Progenitor cell of endocrine pancreas (in vitro differentiated cells): Measurements from ENCODE around the gene UBB. TPM values are rescaled to one million over a fixed set of nuclear protein-coding genes. Genes with fewer than 3 reads are reported as not detected.
"Not testable (repeated sequence)": the region's sequence is repeated elsewhere in the genome, so short reads cannot be mapped to it uniquely, and the experiment has no call there.

ENCODE experiments used
- DNase-seq: peaks from one replicate; pipeline ENCODE4 v3.0.0; 2021; ENCODE audit warnings: low spot score; ENCODE audit not compliant: unreplicated experiment
- H3K27ac Mint-ChIP-seq: 2 replicates; pipeline ENCODE4 v1.8.0; 2021; ENCODE audit warnings: mild to moderate bottlenecking, moderate library complexity, mixed read lengths
- H3K27me3 Mint-ChIP-seq: 2 replicates; pipeline ENCODE4 v1.8.0; 2021; ENCODE audit warnings: mixed read lengths
- H3K36me3 Mint-ChIP-seq: 2 replicates; pipeline ENCODE4 v1.8.0; 2022; ENCODE audit warnings: mixed read lengths; ENCODE audit not compliant: insufficient read depth
- H3K4me1 Mint-ChIP-seq: 2 replicates; pipeline ENCODE4 v1.8.0; 2021; ENCODE audit warnings: low read depth, mixed read lengths
- H3K4me3 Mint-ChIP-seq: 2 replicates; pipeline ENCODE4 v1.8.0; 2021; ENCODE audit warnings: low read depth, mild to moderate bottlenecking, moderate library complexity, mixed read lengths
- H3K9me3 Mint-ChIP-seq: 2 replicates; pipeline ENCODE4 v1.8.0; 2021; ENCODE audit warnings: low read depth, mixed read lengths
- CTCF ChIP-seq: fragments of 200-600 bp; sonication (generic); IDR thresholded peaks from one replicate; pipeline ENCODE4 v1.5.0; 2021; ENCODE audit warnings: antibody characterized with exemption, mild to moderate bottlenecking; ENCODE audit not compliant: unreplicated experiment
- total RNA-seq: library from RNA; stranded (reverse); gene quantifications from 2 replicates; pipeline ENCODE4 v1.2.1, GENCODE V29; 2021

The UBB gene
- total RNA-seq, 1 donor from 2014 or later: 1,477 TPM

- TF ChIP-seq CTCF: no peak
- no peaks in the 10 kb centered on the region for H3K9me3 Mint-ChIP-seq
- H3K4me3 Mint-ChIP-seq: no peak overlapping the region
- H3K36me3 Mint-ChIP-seq: no peaks in the 10 kb centered on the region
- no peaks in the 10 kb centered on the region for H3K27me3 Mint-ChIP-seq
- peak overlapping the region; percentile 86 for H3K27ac Mint-ChIP-seq
- no peak for DNase-seq
- peaks cover 29% of the 10 kb centered on the region for H3K4me1 Mint-ChIP-seq
Observed at GRCh38 chr17:16398270-16399267, 17.7 kb downstream of the UBB start.

GRCh38 chr17:16403847-16404246 lies 23.0 kb downstream of the UBB start:
- peaks cover 13% of the 10 kb centered on the region for H3K4me1 Mint-ChIP-seq
- DNase-seq, H3K36me3 Mint-ChIP-seq, H3K27ac Mint-ChIP-seq, H3K4me3 Mint-ChIP-seq, H3K9me3 Mint-ChIP-seq, H3K27me3 Mint-ChIP-seq: not testable (repeated sequence)

GRCh38 chr17:16406742-16407674 lies 26.1 kb downstream of the UBB start:
- Mint-ChIP-seq H3K27me3 (peaks cover 5% of the 10 kb centered on the region), H3K4me3 (peak overlapping the region; percentile 69), H3K36me3 (no peaks in the 10 kb centered on the region), H3K4me1 (no peaks in the 10 kb centered on the region), H3K27ac (no peak overlapping the region), H3K9me3 (no peaks in the 10 kb centered on the region)
- peak; percentile 53 for DNase-seq
- TF ChIP-seq CTCF: peak; percentile 22

- no peak for DNase-seq
- Mint-ChIP-seq H3K4me3 (peak overlapping the region; percentile 8), H3K27me3 (peaks cover 6% of the 10 kb centered on the region), H3K4me1 (no peaks in the 10 kb centered on the region), H3K36me3 (no peaks in the 10 kb centered on the region), H3K9me3 (no peaks in the 10 kb centered on the region), H3K27ac (no peak overlapping the region)
- no peak for TF ChIP-seq CTCF
Observed at GRCh38 chr17:16407911-16408588, 27.2 kb downstream of the UBB start.

- Mint-ChIP-seq H3K27me3 (peaks cover 8% of the 10 kb centered on the region), H3K4me3 (no peak within 1 kb of the TSS), H3K36me3 (no peaks in the 10 kb centered on the region), H3K4me1 (no peaks in the 10 kb centered on the region), H3K27ac (peak within 1 kb of the TSS; percentile 81), H3K9me3 (no peaks in the 10 kb centered on the region)
- TF ChIP-seq CTCF: peak; percentile 44
- DNase-seq: no peak
Observed at GRCh38 chr17:16415031-16415924, 34.4 kb downstream of the UBB start, which contains the start of gene TRPV2. TRPV2 (plus strand) TSS chr17:16415571; CDS start chr17:16417669, 2,098 bp downstream.
